HEK293 (cell line): ENCODE measurements around the gene GAS2L3.

ENCODE experiments used
- CTCF ChIP-seq: fragments of 450-650 bp; formaldehyde crosslinking; IDR thresholded peaks from 2 replicates; pipeline ENCODE4 v1.5.1; 2016; ENCODE audit warnings: missing biosample characterization, missing genetic modification characterization
- GFI1B ChIP-seq: fragments of 450-650 bp; formaldehyde crosslinking; IDR thresholded peaks from 2 replicates; pipeline ENCODE4 v1.5.1; 2016; ENCODE audit warnings: missing biosample characterization, missing genetic modification characterization
- REST ChIP-seq: fragments of 450-650 bp; formaldehyde crosslinking; IDR thresholded peaks from 2 replicates; pipeline ENCODE4 v1.5.1; 2016; ENCODE audit warnings: missing biosample characterization, missing genetic modification characterization
- TCF7L2 ChIP-seq: IDR thresholded peaks from 2 replicates; pipeline ENCODE4 v1.6.1; 2011; ENCODE audit warnings: low read depth, mild to moderate bottlenecking, inconsistent platforms, low read length, moderate library complexity, borderline replicate concordance
- ZNF549 ChIP-seq: fragments of 450-650 bp; IDR thresholded peaks from 2 replicates; pipeline ENCODE4 v1.5.1; 2018; ENCODE audit warnings: missing biosample characterization, missing genetic modification characterization, mild to moderate bottlenecking, inconsistent platforms, moderate library complexity
- ZNF791 ChIP-seq: fragments of 450-650 bp; formaldehyde crosslinking; IDR thresholded peaks from 2 replicates; pipeline ENCODE4 v1.5.1; 2016; ENCODE audit warnings: missing biosample characterization, missing genetic modification characterization
- ZNF837 ChIP-seq: fragments of 450-650 bp; formaldehyde crosslinking; IDR thresholded peaks from 2 replicates; pipeline ENCODE4 v1.5.1; 2016; ENCODE audit warnings: missing biosample characterization, missing genetic modification characterization

- TF ChIP-seq GFI1B = no peak
- TF ChIP-seq CTCF = no peak
- no peak for TF ChIP-seq TCF7L2
- no peak for TF ChIP-seq REST (tag by site-specific recombination)
- no peak for TF ChIP-seq ZNF549
- TF ChIP-seq ZNF837 (tag by site-specific recombination) = no peak
- no peak for TF ChIP-seq ZNF791 (tag by site-specific recombination)
Observed at GRCh38 chr12:100624571-100624970, 51.1 kb downstream of the GAS2L3 start.
